K562 (cell line): Measurements from ENCODE around the gene RASL10B. TPM values are rescaled to one million over a fixed set of nuclear protein-coding genes. Genes with fewer than 3 reads are reported as not detected.

Experiments used
- ATAC-seq: fragments of 200-7000 bp; cut with Tn5 transposase; 3 replicates; pipeline ENCODE4 v1.9.1; 2020; ENCODE audit warnings: moderate library complexity
- BruUV-seq: library from RNA; stranded (reverse); fragments of 400-500 nt; replicated peaks from 2 replicates; lab custom pipeline; 2021; lab: Mats Ljungman, UMichigan
- CTCF ChIA-PET: fragments of 300-600 bp; formaldehyde crosslinking; extraction: SDS; loops from one replicate; lab custom pipeline; 2021; ENCODE audit warnings: low intra/inter-chr PET ratio; lab: Yijun Ruan, JAX
- POLR2A ChIA-PET: fragments of 300-600, 350-650 bp; sonication (Branson Sonifier 250); formaldehyde crosslinking; extraction: SDS; loops from one replicate; lab custom pipeline; 2021; ENCODE audit warnings: antibody characterized with exemption, inconsistent platforms; lab: Yijun Ruan, JAX
- DNase-seq, 4 experiments: peaks; one replicate each; pipeline versions ENCODE4 v3.0.0 to v3.0.0-alpha.2; 2011 to 2018; ENCODE audit warnings: low spot score in 3 of 4, mixed read lengths in 3 of 4; ENCODE audit errors: extremely low read depth in 1 of 4
- FAIRE-seq: peaks from 2 replicates; lab custom pipeline; 2011; peaks lifted over from hg19 to GRCh38; lab: Jason Lieb, UNC
- H2AFZ ChIP-seq: 2 replicates; pipeline ENCODE4 v1.6.0; 2011; ENCODE audit warnings: low read depth, low read length, control low read depth, inconsistent platforms
- H3K27ac ChIP-seq: fragments of 200-600 bp; 3 replicates; pipeline ENCODE4 v1.8.0; 2011; ENCODE audit warnings: low read depth, mild to moderate bottlenecking, control low read depth, inconsistent platforms, low read length, moderate library complexity, mixed read lengths; ENCODE audit errors: extremely low read depth
- H3K27me3 ChIP-seq, 2 experiments: fragments of 300-600 bp in 1 of 2; 2 replicates in 1 of 2; 3 replicates in 1 of 2; pipeline versions ENCODE4 v1.6.0 to v1.8.0; 2011; ENCODE audit warnings: inconsistent platforms in 2 of 2, low read length in 2 of 2, mild to moderate bottlenecking in 1 of 2, mixed read lengths in 1 of 2, moderate library complexity in 1 of 2; ENCODE audit not compliant: control insufficient read depth in 2 of 2, insufficient read depth in 2 of 2
- H3K36me3 ChIP-seq: fragments of 300-600 bp; 3 replicates; pipeline ENCODE4 v1.8.0; 2011; ENCODE audit warnings: mild to moderate bottlenecking, low read length, inconsistent platforms; ENCODE audit not compliant: control insufficient read depth, insufficient read depth
- H3K4me1 ChIP-seq, 2 experiments: fragments of 200-600 bp in 1 of 2; replicated peaks in 1 of 2; 2 replicates in 1 of 2; 3 replicates in 1 of 2; pipeline versions ENCODE4 v1.5.1 to v1.8.0; 2011; ENCODE audit warnings: inconsistent platforms in 2 of 2, low read length in 2 of 2, mild to moderate bottlenecking in 1 of 2, mixed read lengths in 1 of 2, moderate library complexity in 1 of 2; ENCODE audit not compliant: control insufficient read depth in 2 of 2, insufficient read depth in 2 of 2
- H3K4me2 ChIP-seq: 2 replicates; pipeline ENCODE4 v1.6.1; 2011; ENCODE audit warnings: low read length, control low read depth, inconsistent platforms, mixed read lengths; ENCODE audit not compliant: insufficient read depth
- H3K4me3 ChIP-seq: fragments of 200-600 bp; sonication (generic), shearing (Covaris generic); 2 replicates; pipeline ENCODE4 v1.5.1; 2016; ENCODE audit warnings: control low read depth, inconsistent platforms
- H3K79me2 ChIP-seq: fragments of 200-600 bp; 3 replicates; pipeline ENCODE4 v1.8.0; 2011; ENCODE audit warnings: low read length, inconsistent platforms; ENCODE audit not compliant: control insufficient read depth, insufficient read depth
- H3K9ac ChIP-seq, 2 experiments: 2 replicates each; pipeline versions ENCODE4 v1.6.0 to v1.6.1; 2011; ENCODE audit warnings: low read depth in 2 of 2, low read length in 2 of 2, control low read depth in 1 of 2, inconsistent platforms in 1 of 2, mild to moderate bottlenecking in 1 of 2, mixed read lengths in 1 of 2; ENCODE audit not compliant: insufficient read depth in 1 of 2
- H3K9me1 ChIP-seq: one replicate; pipeline ENCODE4 v1.6.0; 2011; ENCODE audit warnings: inconsistent platforms, mild to moderate bottlenecking, low read length, moderate library complexity; ENCODE audit not compliant: control insufficient read depth, insufficient read depth
- H3K9me3 ChIP-seq: replicated peaks from 2 replicates; pipeline ENCODE4 v1.5.1; 2011; ENCODE audit warnings: low read depth, low read length, inconsistent platforms; ENCODE audit not compliant: control insufficient read depth, insufficient read depth
- H4K20me1 ChIP-seq: replicated peaks from 2 replicates; pipeline ENCODE4 v1.6.1; 2011; ENCODE audit warnings: low read length, inconsistent platforms, mixed read lengths; ENCODE audit not compliant: control insufficient read depth, insufficient read depth
- L3MBTL2 ChIP-seq: fragments of 450-650 bp; IDR thresholded peaks from 2 replicates; pipeline ENCODE4 v1.6.1; 2016; ENCODE audit warnings: mild to moderate bottlenecking, moderate library complexity
- LEF1 ChIP-seq: fragments of 450-650 bp; IDR thresholded peaks from 2 replicates; pipeline ENCODE4 v1.6.1; 2016; ENCODE audit warnings: mild to moderate bottlenecking
- PTRF ChIP-seq: fragments of 450-650 bp; IDR thresholded peaks from 2 replicates; pipeline ENCODE4 v1.6.1; 2016; ENCODE audit warnings: mild to moderate bottlenecking, missing genetic modification characterization, missing compliant biosample characterization
- SMAD4 ChIP-seq: fragments of 250-450 bp; sonication (Bioruptor Pico); conservative IDR thresholded peaks from 2 replicates; pipeline ENCODE4 v1.8.0; 2021; ENCODE audit warnings: inconsistent platforms, mild to moderate bottlenecking, moderate library complexity
- ZNF444 ChIP-seq: fragments of 250-450 bp; sonication (Bioruptor Pico); IDR thresholded peaks from 2 replicates; pipeline ENCODE4 v1.4.0; 2020; ENCODE audit warnings: mild to moderate bottlenecking, moderate library complexity
- ZNF561 ChIP-seq: fragments of 450-650 bp; formaldehyde crosslinking; conservative IDR thresholded peaks from 2 replicates; pipeline ENCODE4 v1.4.0; 2020; ENCODE audit warnings: mild to moderate bottlenecking, moderate library complexity
- WGBS: fragments of 100-300 bp; shearing (Covaris generic); methylation state at CpG from one replicate; pipeline ENCODE4 v1.1.6; 2016; ENCODE audit warnings: low coverage, mixed read lengths; ENCODE audit not compliant: insufficient coverage; ENCODE audit errors: missing lambda C conversion rate; 5-methylcytosine and 5-hydroxymethylcytosine counted together
- in situ Hi-C: fragments of 300-500 bp; cut with MboI; formaldehyde crosslinking; loops from 4 replicates; pipeline ENCODE4 v1.15.0; 2018; ENCODE audit warnings: inconsistent platforms, mixed read lengths
- intact Hi-C: fragments of 100-400 bp; cut with micrococcal nuclease; formaldehyde crosslinking; loops from 2 replicates; pipeline ENCODE4 v1.14.2; 2022
- polyA plus RNA-seq, 8 experiments: library from polyadenylated mRNA; depleted of rRNA in 4 of 8; stranded (reverse) in 5 of 8; unstranded in 3 of 8; fragments of >200 nt; fragmentation: Nextera tagmentation in 2 of 8; fragmentation: Illumina TruSeq in 1 of 8; extraction: Ambion mirVana in 2 of 8; extraction: Trizol in 1 of 8; gene quantifications; 2 replicates each; pipeline versions ENCODE4 v1.2.1 to v1.2.3, GENCODE V29; 2011 to 2014; ENCODE audit warnings: inconsistent platforms in 1 of 8, missing spikeins in 1 of 8
- total RNA-seq, 7 experiments: library from RNA; depleted of rRNA in 6 of 7; stranded (reverse); fragments of >200 nt in 6 of 7; fragmentation: Illumina TruSeq in 2 of 7; extraction: Trizol in 2 of 7; gene quantifications; 2 replicates each; pipeline versions ENCODE4 v1.2.1 to v1.2.3, GENCODE V29; 2011 to 2021; ENCODE audit warnings: low replicate concordance in 1 of 7
- TF ChIP-seq, protein P1 (sequence below): sonication (generic); formaldehyde crosslinking; IDR thresholded peaks from 2 replicates; pipeline ENCODE4 v1.8.0; 2022; ENCODE audit warnings: mild to moderate bottlenecking, low read depth, missing genetic modification reagents
- TF ChIP-seq, protein P2 (sequence below), 2 experiments: fragments of 450-650 bp; IDR thresholded peaks; 2 replicates each; pipeline ENCODE4 v1.6.1; 2018; ENCODE audit warnings: mild to moderate bottlenecking in 2 of 2, low read depth in 1 of 2; ENCODE audit not compliant: partially characterized antibody in 2 of 2

The RASL10B gene
- total and polyA plus RNA-seq, 9 of the 15 experiments (the other 6 are each of a cell fraction or from before 2014, with no cell fraction given) = 0.04 to 0.31 (median 0.14) TPM; not detected in 2

DNA sequence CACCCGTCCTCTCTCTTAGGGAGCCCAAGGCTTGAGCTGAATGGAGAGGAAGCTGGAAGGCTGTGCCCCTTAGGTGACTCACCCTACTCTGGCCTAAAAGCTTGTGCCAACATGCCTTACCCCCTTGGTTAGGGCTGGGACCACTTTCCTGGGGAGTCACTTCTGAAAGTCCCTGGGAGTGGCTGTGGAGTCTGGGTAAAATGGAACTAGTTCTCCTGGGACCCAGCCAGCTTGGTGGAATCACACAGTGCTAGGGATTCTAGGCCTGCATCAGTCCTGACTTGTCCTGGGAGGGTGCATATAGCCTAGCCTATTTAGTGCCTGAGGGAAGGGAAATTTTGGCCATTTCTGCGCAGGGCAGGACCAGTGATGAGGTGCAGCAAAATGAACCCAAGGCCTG is 53.5 kb downstream of the RASL10B start:
- no peak overlapping the region for H2AFZ ChIP-seq

DNA sequence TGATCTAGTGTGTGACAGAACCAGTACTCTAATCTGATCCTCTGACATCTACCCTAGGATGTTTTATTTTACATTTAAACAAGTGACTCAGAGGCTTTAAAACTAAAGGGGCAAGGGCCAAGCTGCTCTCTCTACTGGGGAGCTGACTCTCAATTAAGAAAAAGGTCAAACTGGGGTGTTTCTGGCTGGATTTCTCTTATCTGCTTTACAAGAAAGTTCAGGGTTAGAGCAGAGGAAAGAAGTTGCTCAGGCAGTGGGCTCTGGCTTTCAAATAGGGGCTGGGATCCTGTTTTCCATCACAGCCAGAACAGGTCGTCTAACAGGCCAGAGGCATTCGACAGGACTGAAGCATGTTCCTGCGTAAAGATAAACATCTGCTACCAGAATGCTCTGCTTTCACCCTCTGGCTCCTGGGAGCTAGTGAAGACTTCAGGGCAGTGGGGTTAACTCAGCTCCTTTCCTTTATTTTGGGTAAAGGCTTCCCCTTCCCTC is 55.5 kb downstream of the RASL10B start:
- WGBS = 0% methylated on average over 3 of the region's 3 CpGs
- intact Hi-C loops (no loop called here), in situ Hi-C loops (no loop called here)
- no peaks in the 10 kb centered on the region for H3K9me3 ChIP-seq
- H3K4me1 ChIP-seq = no peaks in the 10 kb centered on the region; a peak in 1 of 5 replicates
- no peaks in the 10 kb centered on the region for H3K36me3 ChIP-seq
- H3K27ac ChIP-seq = no peak overlapping the region
- H3K4me3 ChIP-seq = no peak overlapping the region
- TF ChIP-seq, protein P1, sequence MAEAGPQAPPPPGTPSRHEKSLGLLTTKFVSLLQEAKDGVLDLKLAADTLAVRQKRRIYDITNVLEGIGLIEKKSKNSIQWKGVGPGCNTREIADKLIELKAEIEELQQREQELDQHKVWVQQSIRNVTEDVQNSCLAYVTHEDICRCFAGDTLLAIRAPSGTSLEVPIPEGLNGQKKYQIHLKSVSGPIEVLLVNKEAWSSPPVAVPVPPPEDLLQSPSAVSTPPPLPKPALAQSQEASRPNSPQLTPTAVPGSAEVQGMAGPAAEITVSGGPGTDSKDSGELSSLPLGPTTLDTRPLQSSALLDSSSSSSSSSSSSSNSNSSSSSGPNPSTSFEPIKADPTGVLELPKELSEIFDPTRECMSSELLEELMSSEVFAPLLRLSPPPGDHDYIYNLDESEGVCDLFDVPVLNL = no peak
- TF ChIP-seq L3MBTL2 (peak; percentile 76), ZNF561 (CRISPR knock-in tag) (no peak), LEF1 (no peak)
- TF ChIP-seq, protein P2, sequence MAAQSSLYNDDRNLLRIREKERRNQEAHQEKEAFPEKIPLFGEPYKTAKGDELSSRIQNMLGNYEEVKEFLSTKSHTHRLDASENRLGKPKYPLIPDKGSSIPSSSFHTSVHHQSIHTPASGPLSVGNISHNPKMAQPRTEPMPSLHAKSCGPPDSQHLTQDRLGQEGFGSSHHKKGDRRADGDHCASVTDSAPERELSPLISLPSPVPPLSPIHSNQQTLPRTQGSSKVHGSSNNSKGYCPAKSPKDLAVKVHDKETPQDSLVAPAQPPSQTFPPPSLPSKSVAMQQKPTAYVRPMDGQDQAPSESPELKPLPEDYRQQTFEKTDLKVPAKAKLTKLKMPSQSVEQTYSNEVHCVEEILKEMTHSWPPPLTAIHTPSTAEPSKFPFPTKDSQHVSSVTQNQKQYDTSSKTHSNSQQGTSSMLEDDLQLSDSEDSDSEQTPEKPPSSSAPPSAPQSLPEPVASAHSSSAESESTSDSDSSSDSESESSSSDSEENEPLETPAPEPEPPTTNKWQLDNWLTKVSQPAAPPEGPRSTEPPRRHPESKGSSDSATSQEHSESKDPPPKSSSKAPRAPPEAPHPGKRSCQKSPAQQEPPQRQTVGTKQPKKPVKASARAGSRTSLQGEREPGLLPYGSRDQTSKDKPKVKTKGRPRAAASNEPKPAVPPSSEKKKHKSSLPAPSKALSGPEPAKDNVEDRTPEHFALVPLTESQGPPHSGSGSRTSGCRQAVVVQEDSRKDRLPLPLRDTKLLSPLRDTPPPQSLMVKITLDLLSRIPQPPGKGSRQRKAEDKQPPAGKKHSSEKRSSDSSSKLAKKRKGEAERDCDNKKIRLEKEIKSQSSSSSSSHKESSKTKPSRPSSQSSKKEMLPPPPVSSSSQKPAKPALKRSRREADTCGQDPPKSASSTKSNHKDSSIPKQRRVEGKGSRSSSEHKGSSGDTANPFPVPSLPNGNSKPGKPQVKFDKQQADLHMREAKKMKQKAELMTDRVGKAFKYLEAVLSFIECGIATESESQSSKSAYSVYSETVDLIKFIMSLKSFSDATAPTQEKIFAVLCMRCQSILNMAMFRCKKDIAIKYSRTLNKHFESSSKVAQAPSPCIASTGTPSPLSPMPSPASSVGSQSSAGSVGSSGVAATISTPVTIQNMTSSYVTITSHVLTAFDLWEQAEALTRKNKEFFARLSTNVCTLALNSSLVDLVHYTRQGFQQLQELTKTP (IDR thresholded peaks at IDR 0.05; ENCODE audit: low read depth in 1 of 2, partially characterized antibody in 2 of 2) = peak in 1 of 2 experiments; percentile 58
- peak; percentile 70 for ATAC-seq
- no TSS peak for BruUV-seq
- H2AFZ ChIP-seq = no peak overlapping the region
- H3K27me3 ChIP-seq = peaks cover 21 to 40% of the 10 kb centered on the region in 2 experiments; a peak in 4 of 5 replicates
- DNase-seq = no peak
- no peak overlapping the region for H3K9ac ChIP-seq
- CTCF ChIA-PET = no interaction called here
- no peak for FAIRE-seq
- POLR2A ChIA-PET = interaction anchor here (0.7 to 2.4 kb wide), 2 partner anchors 22 to 29 kb away, joined by 3 to 7 read pairs; partner anchors contain the start of gene TAF15
- H3K9me1 ChIP-seq = no peaks in the 10 kb centered on the region
- no peaks in the 10 kb centered on the region for H3K79me2 ChIP-seq
- H3K4me2 ChIP-seq = no peak overlapping the region
- H4K20me1 ChIP-seq = no peaks in the 10 kb centered on the region

More for the DNA sequence above, 53.5 kb downstream of the RASL10B start:
- in situ Hi-C loops = no loop called here
- no peaks in the 10 kb centered on the region for H3K9me1 ChIP-seq
- H3K79me2 ChIP-seq = no peaks in the 10 kb centered on the region
- no peaks in the 10 kb centered on the region for H3K36me3 ChIP-seq
- no peaks in the 10 kb centered on the region for H3K9me3 ChIP-seq
- ATAC-seq = no peak
- no peak for FAIRE-seq
- H3K27ac ChIP-seq = no peak overlapping the region
- H3K4me3 ChIP-seq = no peak overlapping the region
- no peaks in the 10 kb centered on the region; a peak in 1 of 5 replicates for H3K4me1 ChIP-seq
- TF ChIP-seq PTRF (tag) (no peak), SMAD4 (CRISPR knock-in tag) (no peak), ZNF444 (CRISPR knock-in tag) (no peak)
- TF ChIP-seq, all 486 proteins: peak for 0
- Histone ChIP-seq H3K4me2 (no peak overlapping the region), H3K9ac (no peak overlapping the region), H3K27me3 (peaks cover 23 to 35% of the 10 kb centered on the region in 2 experiments), H4K20me1 (no peaks in the 10 kb centered on the region)
- no TSS peak for BruUV-seq
- intact Hi-C loops = no loop called here
- CTCF ChIA-PET = no interaction called here
- DNase-seq = no peak
- POLR2A ChIA-PET = interaction anchor here (0.8 to 1.5 kb wide), 6 partner anchors 10 to 643 kb away, joined by 3 to 4 read pairs (median 3); partner anchors contain the start of genes NLE1, PEX12 and TAF15
- WGBS = 0% methylated on average over 2 of the region's 2 CpGs
